Peyer's patch (tissue), 4 donors: Measurements from ENCODE around the gene PGRMC2. TPM values are rescaled to one million over a fixed set of nuclear protein-coding genes. Genes with fewer than 3 reads are reported as not detected.

Source experiments
- DNase-seq, 3 donors: peaks; one replicate each; pipeline ENCODE4 v3.0.0-alpha.2; 2017 to 2019
- H3K27ac ChIP-seq, 4 donors: fragments of 200-600 bp; sonication (generic); one replicate each; pipeline ENCODE4 v1.5.1; 2016 to 2019
- H3K27me3 ChIP-seq, 2 donors: fragments of 200-600 bp; sonication (generic); one replicate each; pipeline ENCODE4 v1.5.1; 2019
- H3K36me3 ChIP-seq, 3 donors: fragments of 200-600 bp; sonication (generic); one replicate each; pipeline ENCODE4 v1.5.1; 2016 to 2019
- H3K4me1 ChIP-seq, 4 donors: fragments of 200-600 bp; sonication (generic); one replicate each; pipeline ENCODE4 v1.5.1; 2016 to 2019
- H3K4me3 ChIP-seq, 4 donors: fragments of 200-600 bp; sonication (generic); 1 replicate in 3 of 4; 2 replicates in 1 of 4; pipeline ENCODE4 v1.5.1; 2016 to 2019; ENCODE audit warnings: mild to moderate bottlenecking in 1 of 4
- H3K9me3 ChIP-seq, 4 donors: fragments of 200-600 bp; sonication (generic); one replicate each; pipeline ENCODE4 v1.5.1; 2016 to 2019; ENCODE audit warnings: mild to moderate bottlenecking in 1 of 4
- CTCF ChIP-seq, 6 experiments: fragments of 450-650 bp in 4 of 6; fragments of 200-600 bp in 2 of 6; sonication (generic) in 1 of 6; IDR thresholded peaks; one replicate each; pipeline ENCODE4 v1.5.1; 2017 to 2019; ENCODE audit warnings: antibody characterized with exemption in 6 of 6, mild to moderate bottlenecking in 3 of 6, moderate library complexity in 1 of 6
- POLR2A ChIP-seq, 2 donors: fragments of 450-650 bp; IDR thresholded peaks; one replicate each; pipeline ENCODE4 v1.5.1; 2017; ENCODE audit warnings: antibody characterized with exemption in 2 of 2, mild to moderate bottlenecking in 2 of 2, moderate library complexity in 2 of 2
- total RNA-seq, 4 donors: library from RNA; depleted of rRNA; stranded (reverse); fragments of >200 nt; gene quantifications; one replicate each; pipeline ENCODE4 v1.1.0, GENCODE V29; 2016

PGRMC2 gene
- total RNA-seq, 4 donors from 2014 or later, result 19.8 to 113 (median 55.3) TPM

- TF ChIP-seq CTCF (IDR thresholded peaks at IDR 0.05) (no peak), POLR2A (IDR thresholded peaks at IDR 0.05) (no peak)
- no peak overlapping the region for H3K4me3 ChIP-seq
- H3K27ac ChIP-seq, result no peak overlapping the region
- DNase-seq, result no peak
- H3K27me3 ChIP-seq, result no peaks in the 10 kb centered on the region
- no peaks in the 10 kb centered on the region for H3K9me3 ChIP-seq
- no peaks in the 10 kb centered on the region for H3K36me3 ChIP-seq
- no peaks in the 10 kb centered on the region for H3K4me1 ChIP-seq
Measured at GRCh38 chr4:128291096-128291495, 3.5 kb upstream of the PGRMC2 start.

GRCh38 chr4:128290526-128290925 is 2.9 kb upstream of the PGRMC2 start:
- DNase-seq, result no peak
- H3K27ac ChIP-seq, result no peak overlapping the region
- peaks cover 0 to under 1% (median 0%) of the 10 kb centered on the region in 4 donors for H3K4me1 ChIP-seq
- no peaks in the 10 kb centered on the region for H3K36me3 ChIP-seq
- H3K4me3 ChIP-seq, result no peak overlapping the region
- H3K27me3 ChIP-seq, result no peaks in the 10 kb centered on the region
- TF ChIP-seq POLR2A (IDR thresholded peaks at IDR 0.05) (no peak), CTCF (IDR thresholded peaks at IDR 0.05) (no peak)
- H3K9me3 ChIP-seq, result no peaks in the 10 kb centered on the region

- no peak for TF ChIP-seq POLR2A (IDR thresholded peaks at IDR 0.05)
- no peak for TF ChIP-seq CTCF (IDR thresholded peaks at IDR 0.05)
- no peak for DNase-seq
- H3K4me3 ChIP-seq, result no peak overlapping the region
- no peaks in the 10 kb centered on the region for H3K9me3 ChIP-seq
- no peaks in the 10 kb centered on the region for H3K27me3 ChIP-seq
- H3K36me3 ChIP-seq, result no peaks in the 10 kb centered on the region
- H3K4me1 ChIP-seq, result peaks cover 0 to 9% (median 0%) of the 10 kb centered on the region in 4 donors
- no peak overlapping the region for H3K27ac ChIP-seq
Measured at GRCh38 chr4:128289523-128290158, 2.0 kb upstream of the PGRMC2 start.

GRCh38 chr4:128288689-128289106 is 1.1 kb upstream of the PGRMC2 start:
- H3K36me3 ChIP-seq, result no peaks in the 10 kb centered on the region
- peaks cover 0 to 10% (median 0%) of the 10 kb centered on the region in 4 donors for H3K4me1 ChIP-seq
- TF ChIP-seq POLR2A (IDR thresholded peaks at IDR 0.05) (no peak), CTCF (IDR thresholded peaks at IDR 0.05) (no peak)
- H3K4me3 ChIP-seq, result peak overlapping the region; percentile 78 to 94 (median 86)
- H3K9me3 ChIP-seq, result no peaks in the 10 kb centered on the region
- DNase-seq, result peak in 2 of 3 donors; percentile 16 to 51
- peak overlapping the region; percentile 87 to 97 (median 91) for H3K27ac ChIP-seq
- H3K27me3 ChIP-seq, result no peaks in the 10 kb centered on the region

GRCh38 chr4:128287871-128288688 is 467 bp upstream of the PGRMC2 start:
- H3K4me1 ChIP-seq, result peaks cover 0 to 11% (median 0%) of the 10 kb centered on the region in 4 donors
- DNase-seq, result peak; percentile 99 to 100 (median 100)
- TF ChIP-seq POLR2A (IDR thresholded peaks at IDR 0.05) (peak; percentile 77 to 78), CTCF (IDR thresholded peaks at IDR 0.05) (peak in 5 of 6 experiments; percentile 9 to 62 (median 48))
- H3K27me3 ChIP-seq, result no peaks in the 10 kb centered on the region
- H3K27ac ChIP-seq, result peak overlapping the region; percentile 87 to 97 (median 91)
- H3K9me3 ChIP-seq, result no peaks in the 10 kb centered on the region
- H3K36me3 ChIP-seq, result no peaks in the 10 kb centered on the region
- H3K4me3 ChIP-seq, result peak overlapping the region; percentile 78 to 94 (median 86)
